ENCODE results near the gene ZBED4. TPM values are rescaled to one million over a fixed set of nuclear protein-coding genes. Genes with fewer than 3 reads are reported as not detected.

The ZBED4 gene
- total RNA-seq, 1 experiment from 2014 or later = 21.6 TPM

GRCh38 chr22:49807780-49808708 lies 45.6 kb upstream of the ZBED4 start:
- no peak overlapping the region for H3K27ac ChIP-seq (ENCODE audit: low read depth, low read length)
- H3K4me3 ChIP-seq (replicated peaks in 1 of 2; ENCODE audit: low read depth in 1 of 2, low read length in 2 of 2) = no peak overlapping the region
- RAD21 ChIA-PET (ENCODE audit: low non-redundant PET in 1 of 2, low total read pairs in 2 of 2, uncharacterized antibody in 2 of 2, unreplicated experiment in 2 of 2) = no interaction called here
- peaks cover 14% of the 10 kb centered on the region; the same call in 1 of the 2 replicates for H4K20me1 ChIP-seq (ENCODE audit: insufficient read depth)
- peaks cover 6% of the 10 kb centered on the region in 2 experiments; a peak in 3 of 4 replicates for H3K36me3 ChIP-seq (ENCODE audit: control insufficient read depth in 1 of 2, insufficient read depth in 2 of 2, low read length in 2 of 2)
- peaks cover 100% of the 10 kb centered on the region for H3K79me2 ChIP-seq (ENCODE audit: insufficient read depth, low read length)
- no peaks in the 10 kb centered on the region for H3K27me3 ChIP-seq (ENCODE audit: insufficient read depth, low read length)
- H3K4me1 ChIP-seq (ENCODE audit: control insufficient read depth in 1 of 2, insufficient read depth in 2 of 2, low read length in 2 of 2) = peaks cover 0 to 4% of the 10 kb centered on the region in 2 experiments; a peak in 1 of 4 replicates
- no peak overlapping the region for H3K4me2 ChIP-seq (ENCODE audit: low read length)
- TF ChIP-seq ZFX (IDR thresholded peaks at IDR 0.05) (no peak), YY1 (IDR thresholded peaks at IDR 0.05; ENCODE audit: extremely low read depth, insufficient replicate concordance, low read depth, low read length) (no peak), POLR2A (IDR thresholded peaks at IDR 0.05; ENCODE audit: borderline replicate concordance, extremely low read depth, insufficient read depth, insufficient read length) (no peak), ELF1 (IDR thresholded peaks at IDR 0.05; ENCODE audit: borderline replicate concordance, low read depth) (no peak), TCF7L2 (IDR thresholded peaks at IDR 0.05; ENCODE audit: borderline replicate concordance, extremely low read depth, insufficient read depth, insufficient read length) (no peak), REST (IDR thresholded peaks at IDR 0.05; ENCODE audit: low read depth) (no peak), EZH2phosphoT487 (IDR thresholded peaks at IDR 0.05; ENCODE audit: borderline replicate concordance) (no peak), CBX3 (IDR thresholded peaks at IDR 0.05; ENCODE audit: low read depth) (no peak), EZH2 (IDR thresholded peaks at IDR 0.05) (no peak), SIN3A (IDR thresholded peaks at IDR 0.05; ENCODE audit: low read depth) (no peak), SRF (IDR thresholded peaks at IDR 0.05; ENCODE audit: low read depth) (no peak), EGR1 (IDR thresholded peaks at IDR 0.05; ENCODE audit: low read depth) (no peak), CEBPB (IDR thresholded peaks at IDR 0.05; ENCODE audit: low read depth) (no peak)
- H3K9me2 ChIP-seq (ENCODE audit: insufficient read depth) = no peaks in the 10 kb centered on the region
- intact Hi-C loops (cut with micrococcal nuclease) = no loop called here
- ATAC-seq (no peak), DNase-seq (ENCODE audit: low read depth, low spot score) (no peak)
- H3K9me3 ChIP-seq (ENCODE audit: control insufficient read depth in 1 of 2, insufficient read depth in 1 of 2, low read depth in 1 of 2, low read length in 2 of 2) = no peaks in the 10 kb centered on the region
- CTCF ChIA-PET = no interaction called here
- no peak overlapping the region for H2AFZ ChIP-seq (ENCODE audit: low read depth, low read length, poor library complexity, severe bottlenecking)
- no TSS peak for BruUV-seq (replicated peaks)
- no peak overlapping the region for H3K9ac ChIP-seq (ENCODE audit: low read length)
- POLR2A ChIA-PET = no interaction called here
